ENCODE measurements around the gene ZNF584.

DNA sequence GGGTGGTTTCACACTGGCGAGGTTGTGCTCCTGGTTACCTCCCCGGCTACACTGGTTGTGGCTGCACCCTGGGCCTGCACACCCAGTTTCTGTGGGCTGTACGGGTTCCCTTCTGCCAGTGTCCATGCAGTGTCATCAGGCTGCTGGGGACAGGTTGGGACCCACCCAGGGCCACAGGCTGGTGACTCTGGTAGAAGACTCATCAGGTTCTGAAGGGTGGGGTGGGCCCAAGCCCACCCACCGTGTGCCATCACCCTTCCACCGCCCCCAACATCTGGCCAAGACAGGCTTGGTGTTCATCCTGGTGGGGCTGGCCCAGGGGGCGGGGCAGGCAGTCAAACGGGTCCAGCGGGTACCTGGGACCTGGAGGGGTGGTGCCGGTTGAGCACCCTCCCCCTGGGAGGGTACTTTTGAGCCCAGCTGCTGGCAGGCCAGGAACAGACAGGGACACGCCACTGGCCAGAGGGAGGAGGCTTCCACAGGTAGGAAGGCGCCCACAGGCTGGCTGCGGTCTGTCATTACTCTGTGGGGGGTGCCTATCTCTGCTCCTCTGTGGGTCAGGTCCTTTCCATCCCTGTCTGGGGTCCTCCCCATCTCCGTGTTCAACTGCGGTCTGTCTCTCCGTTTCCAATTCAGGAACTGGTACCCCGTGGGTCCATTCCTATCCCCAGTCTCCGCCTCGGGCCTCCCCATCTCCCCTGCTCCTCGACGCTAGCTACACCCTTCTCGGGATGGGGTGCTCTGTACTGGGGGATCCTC lies 13.1 kb upstream of the ZNF584 start, which contains the start of gene RNF225:
- no peak for TF ChIP-seq FOXM1 (IDR thresholded peaks at IDR 0.05; ENCODE audit: borderline replicate concordance)
- TF ChIP-seq, protein P1, sequence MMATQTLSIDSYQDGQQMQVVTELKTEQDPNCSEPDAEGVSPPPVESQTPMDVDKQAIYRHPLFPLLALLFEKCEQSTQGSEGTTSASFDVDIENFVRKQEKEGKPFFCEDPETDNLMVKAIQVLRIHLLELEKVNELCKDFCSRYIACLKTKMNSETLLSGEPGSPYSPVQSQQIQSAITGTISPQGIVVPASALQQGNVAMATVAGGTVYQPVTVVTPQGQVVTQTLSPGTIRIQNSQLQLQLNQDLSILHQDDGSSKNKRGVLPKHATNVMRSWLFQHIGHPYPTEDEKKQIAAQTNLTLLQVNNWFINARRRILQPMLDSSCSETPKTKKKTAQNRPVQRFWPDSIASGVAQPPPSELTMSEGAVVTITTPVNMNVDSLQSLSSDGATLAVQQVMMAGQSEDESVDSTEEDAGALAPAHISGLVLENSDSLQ (IDR thresholded peaks at IDR 0.05) = no peak

Data from HEK293T (cell line).